NCI-H187 (cell line): ENCODE measurements around the gene ENTHD1.

Experiments used
- DNase-seq, 2 experiments: peaks; one replicate each; lab custom pipeline; 2025; lab: John Stamatoyannopoulos, UW

ENTHD1 gene

DNA sequence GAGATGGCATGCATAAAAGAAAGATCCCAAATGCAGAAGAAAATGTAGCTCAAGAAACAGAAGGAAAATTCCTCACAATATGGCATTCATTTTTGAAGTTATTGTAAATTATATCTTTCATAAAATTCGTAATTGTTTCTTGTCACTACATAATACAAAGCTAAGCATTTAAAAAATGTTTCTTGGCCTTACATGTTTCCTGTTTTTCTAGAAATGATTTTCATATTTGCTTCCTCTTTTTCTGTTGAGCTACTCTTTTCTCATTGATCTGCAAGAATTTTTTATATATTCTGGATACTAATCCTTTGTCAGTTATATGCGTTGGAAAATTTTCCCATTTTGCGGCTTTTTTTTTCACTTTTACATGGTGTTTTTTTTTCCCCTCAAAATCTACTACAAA is 48.0 kb downstream of the ENTHD1 start:
- no peak for DNase-seq

DNA sequence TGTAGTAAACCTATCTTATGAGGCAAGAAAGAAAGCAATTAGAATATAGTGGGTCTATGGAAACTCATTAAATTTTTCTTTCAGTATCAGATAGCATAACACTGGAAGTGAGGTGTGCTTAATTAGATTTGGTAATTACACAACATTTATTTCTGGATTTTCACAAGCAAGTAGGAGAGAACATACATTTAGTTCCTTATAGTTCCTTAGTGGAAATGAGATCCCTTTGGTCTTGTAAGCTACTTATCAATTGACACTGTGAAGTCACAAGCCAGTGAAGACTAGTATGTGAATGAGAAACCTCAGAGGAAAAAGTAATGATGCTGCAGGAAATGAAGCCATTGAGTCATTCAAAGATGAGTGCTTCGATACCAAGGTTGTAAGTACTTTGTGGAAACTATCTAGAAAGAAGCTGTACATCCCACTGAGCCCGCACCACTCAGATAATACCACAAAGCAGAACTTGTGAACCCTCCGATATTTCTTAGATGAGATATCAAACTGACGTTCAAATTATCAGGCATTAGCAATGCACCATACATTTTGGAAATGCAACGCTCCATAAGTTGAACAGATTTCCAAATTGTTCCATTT is 53.5 kb downstream of the ENTHD1 start:
- DNase-seq, result no peak

DNA sequence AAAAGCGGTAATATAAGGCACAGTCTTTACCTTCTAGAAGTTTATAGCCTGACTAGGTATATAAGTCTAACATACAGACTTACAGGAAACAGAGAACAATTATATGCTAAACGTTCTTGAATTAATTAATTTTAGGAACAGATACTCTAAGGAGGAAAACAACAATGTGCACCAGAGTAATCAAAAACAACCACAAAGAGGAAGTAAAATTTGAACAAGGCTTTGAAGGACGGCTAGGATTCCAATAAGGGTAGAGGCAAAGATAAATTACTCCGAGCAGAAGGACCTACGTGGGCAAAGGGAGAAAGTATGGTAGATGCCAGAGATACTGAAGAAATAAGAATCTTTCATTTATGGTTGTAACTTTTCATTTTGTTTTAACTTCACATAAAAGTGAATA is 54.4 kb downstream of the ENTHD1 start:
- no peak for DNase-seq

DNA sequence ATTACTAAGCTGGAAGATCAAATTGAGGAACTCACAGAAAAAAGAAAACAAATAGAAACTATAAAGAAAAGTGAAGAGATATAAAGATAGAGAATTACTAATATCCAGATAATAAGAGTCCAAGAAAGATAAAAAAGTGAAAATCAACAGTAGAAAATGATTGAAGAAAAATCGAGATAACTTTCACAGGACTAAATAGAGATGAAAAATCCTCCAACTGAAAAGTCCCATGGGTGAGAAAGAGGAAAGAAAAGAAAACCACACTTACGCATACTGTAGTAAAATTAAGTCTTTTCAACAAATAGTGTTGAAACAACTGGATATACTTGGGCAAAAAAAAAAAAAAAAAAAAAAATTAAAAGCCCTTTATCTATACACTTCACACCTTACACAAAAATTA is 60.0 kb downstream of the ENTHD1 start:
- no peak for DNase-seq

DNA sequence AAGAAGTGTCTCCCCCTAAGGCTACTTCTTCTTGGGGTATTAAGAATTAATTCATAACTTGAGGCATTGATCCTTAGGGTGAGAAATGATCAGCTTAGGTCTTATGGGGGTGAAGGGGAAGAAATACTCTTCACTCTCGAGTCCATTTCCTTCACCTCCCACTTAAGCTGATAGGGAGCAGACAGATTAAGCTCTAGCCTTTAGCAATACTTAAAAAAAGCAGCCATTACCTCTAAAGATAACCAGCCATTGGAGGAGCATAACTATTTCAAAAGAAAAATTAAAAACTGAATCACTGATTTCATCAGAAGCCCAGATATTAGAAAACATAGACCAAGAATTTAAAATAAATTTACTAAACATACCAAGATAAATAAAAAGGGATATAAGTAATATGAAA is 60.5 kb downstream of the ENTHD1 start:
- DNase-seq, result no peak

DNA sequence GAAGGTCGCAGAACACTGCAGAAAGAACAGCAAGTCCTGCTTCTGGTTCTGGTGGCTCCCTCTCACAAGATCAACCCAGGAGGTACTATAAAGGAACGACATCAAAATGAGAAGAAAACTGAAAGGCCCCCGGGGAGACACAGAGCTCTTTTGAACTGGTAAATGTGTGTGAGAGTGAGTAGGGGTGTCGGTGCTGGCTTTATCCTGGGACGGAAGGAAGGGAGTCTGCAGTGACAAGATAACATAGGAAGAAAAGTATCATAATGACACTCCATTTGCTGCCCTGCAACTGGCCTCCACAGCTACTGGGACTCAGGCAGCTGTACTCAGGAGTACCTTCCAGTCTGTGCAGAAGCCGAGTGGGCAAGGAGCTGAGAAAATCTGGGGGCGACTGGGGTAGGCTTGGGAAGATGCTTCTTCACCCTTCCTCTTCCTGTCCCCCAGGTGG is 60.9 kb downstream of the ENTHD1 start:
- DNase-seq, result no peak

DNA sequence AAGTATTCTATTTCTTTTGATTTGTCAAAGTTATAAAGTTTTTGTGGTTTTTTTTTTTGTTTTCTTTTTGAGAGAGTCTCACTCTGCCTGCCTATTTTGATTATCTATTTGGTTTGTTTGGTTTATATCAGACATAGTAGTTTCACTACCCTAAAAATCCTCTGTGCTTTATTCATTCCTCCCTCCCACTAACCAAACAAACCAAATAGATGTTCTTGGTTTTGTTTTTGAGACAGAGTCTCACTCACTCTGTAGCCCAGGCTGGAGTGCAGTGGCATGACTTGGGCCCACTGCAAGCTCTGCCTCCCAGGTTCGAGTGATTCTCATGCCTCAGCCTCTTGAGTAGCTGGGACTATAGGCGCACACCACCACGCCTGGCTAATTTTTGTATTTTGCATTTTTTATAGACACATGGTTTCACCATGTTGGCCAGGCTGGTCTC is 67.9 kb downstream of the ENTHD1 start:
- DNase-seq, result no peak

DNA sequence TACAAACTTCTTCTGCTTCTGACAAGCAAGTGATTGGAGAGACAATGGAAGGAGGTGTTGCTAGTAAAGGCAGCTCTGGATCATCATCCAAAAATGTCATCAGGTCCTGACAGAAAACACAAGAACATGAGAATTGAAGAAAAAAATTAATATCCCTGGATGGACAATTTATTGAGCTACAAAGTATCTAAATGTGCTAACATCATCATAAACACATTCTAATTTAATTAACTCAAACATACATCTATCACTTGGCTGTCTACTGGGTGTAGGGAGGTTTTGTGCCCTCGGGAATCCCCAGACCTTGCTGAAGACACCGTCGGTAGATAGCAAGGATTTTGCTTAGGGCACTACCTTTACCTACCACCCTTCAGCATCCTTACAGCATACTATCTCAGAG is 72.6 kb downstream of the ENTHD1 start:
- no peak for DNase-seq

DNA sequence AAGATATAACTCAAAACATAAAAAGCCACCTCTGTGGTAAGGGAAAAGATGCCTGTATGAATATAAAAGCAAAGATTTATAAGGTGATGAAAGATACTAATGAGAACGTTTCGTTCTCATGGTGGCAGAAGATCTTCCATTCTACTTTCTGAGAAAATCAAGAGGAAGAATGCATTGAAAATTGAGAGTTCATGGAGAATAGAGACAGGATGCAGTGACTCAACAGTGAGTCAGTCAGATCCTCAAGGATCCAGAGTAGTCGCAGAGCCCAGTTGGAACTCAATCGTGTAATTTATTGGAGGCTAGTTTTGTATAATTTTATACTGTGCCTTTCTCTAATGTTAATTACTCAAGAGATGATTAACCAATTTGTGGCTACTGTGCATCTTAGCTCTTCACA is 73.3 kb downstream of the ENTHD1 start:
- no peak for DNase-seq

DNA sequence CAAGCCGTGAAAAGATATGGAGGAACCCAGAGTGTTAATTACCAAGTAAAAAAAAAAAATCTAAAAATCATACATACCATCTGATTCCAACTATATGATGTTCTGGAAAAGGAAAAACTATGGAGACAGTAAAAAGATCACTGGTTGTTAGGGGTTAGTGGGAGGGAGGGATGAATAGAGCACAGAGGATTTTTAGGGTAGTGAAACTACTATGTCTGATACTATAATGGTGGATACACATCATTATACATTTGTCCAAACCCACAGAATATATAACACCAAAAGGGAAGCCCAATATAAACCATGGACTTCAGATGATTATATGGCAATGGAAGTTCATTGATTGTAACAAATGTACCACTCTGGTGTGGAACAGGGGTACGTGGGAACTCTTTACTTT is 74.1 kb downstream of the ENTHD1 start:
- no peak for DNase-seq

DNA sequence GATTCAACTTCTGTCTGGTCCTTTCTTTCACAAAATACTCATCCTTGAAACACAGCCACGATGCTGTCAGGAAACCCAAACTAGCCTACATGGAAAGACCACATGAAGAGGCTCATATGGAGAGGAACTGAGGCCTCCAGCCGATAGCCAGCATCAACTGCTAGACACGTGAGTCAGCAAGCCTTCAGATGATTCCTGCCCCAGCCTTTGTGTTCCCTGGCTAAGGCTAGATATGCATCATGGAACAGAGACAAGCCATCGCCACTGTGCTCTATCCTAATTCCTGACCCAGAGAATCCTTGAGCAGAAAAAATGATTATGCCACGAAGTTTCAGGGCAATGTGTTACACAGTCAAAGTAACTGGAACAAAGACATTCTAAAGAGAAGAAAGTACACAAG is 75.5 kb downstream of the ENTHD1 start:
- no peak for DNase-seq

DNA sequence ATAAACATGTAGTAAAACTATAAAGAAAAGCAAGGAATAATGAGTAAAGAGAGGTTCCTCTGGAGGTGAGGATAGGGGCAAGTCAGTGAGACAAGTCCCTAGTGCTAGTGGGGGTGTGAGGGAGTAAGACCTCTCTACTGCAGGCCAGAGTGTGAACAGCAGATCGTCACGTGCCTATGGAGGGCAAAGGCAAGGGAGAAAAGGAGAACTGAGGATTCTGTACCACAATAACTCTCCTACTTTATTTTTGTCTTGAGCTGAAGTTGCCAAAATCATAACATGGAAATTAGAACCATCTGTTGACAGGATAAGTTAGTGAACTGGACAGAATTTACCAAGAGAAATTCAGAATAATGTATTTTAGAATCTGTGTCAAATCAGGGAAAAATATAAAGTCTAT is 77.6 kb downstream of the ENTHD1 start:
- no peak for DNase-seq

DNA sequence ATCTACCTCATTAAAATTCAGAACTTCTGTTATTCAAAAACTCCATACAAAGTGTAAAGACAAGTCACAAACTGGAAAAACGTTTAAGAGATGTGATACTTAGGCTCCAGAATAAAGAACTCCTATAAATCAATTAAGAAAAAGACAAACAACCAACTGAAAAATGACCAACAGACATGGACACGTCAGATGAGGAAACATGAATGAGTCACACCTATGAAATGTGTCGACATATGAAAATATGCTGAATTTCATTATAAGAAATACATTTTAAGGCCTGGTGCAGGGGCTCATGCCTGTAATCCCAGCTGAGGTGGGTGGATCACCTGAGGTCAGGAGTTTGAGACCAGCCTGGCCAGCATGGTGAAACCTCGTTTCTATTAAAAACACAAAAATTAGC is 78.7 kb downstream of the ENTHD1 start:
- no peak for DNase-seq

DNA sequence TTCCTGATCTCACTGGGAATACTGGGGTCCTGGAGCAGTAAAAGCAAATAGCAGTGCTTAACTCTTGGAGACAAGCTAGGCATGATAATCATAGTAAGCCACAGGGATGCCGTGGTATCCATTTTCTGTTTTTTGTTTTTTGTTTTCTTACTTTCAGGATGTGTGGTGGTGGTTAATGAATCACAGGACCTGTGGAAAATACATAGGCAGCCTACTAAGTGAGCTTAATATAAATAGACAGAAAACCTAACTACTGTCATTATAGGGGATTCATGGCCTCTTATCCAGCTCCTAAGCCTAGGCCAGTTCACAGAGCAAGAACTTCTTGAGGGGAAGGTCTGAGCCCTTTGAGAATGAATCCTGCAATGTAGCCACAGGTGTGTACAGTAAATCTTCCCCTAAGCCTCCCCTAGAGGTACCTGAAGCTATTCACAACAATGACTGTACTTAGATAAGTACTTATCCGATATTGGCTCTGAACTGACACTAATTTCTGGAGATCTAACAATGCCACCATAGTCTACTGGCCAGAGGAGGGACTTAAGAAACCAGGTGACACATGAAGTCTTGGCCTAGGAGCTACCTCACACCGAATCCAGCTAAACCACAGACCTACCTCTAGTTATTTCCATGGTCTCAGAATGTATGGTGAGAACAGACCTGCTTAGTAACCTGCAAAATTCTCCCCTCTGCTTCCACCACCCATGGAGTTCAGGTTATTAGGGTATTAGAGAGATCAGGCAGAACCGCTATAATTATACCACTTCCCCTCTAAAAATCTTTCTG is 83.6 kb downstream of the ENTHD1 start:
- DNase-seq, result no peak

DNA sequence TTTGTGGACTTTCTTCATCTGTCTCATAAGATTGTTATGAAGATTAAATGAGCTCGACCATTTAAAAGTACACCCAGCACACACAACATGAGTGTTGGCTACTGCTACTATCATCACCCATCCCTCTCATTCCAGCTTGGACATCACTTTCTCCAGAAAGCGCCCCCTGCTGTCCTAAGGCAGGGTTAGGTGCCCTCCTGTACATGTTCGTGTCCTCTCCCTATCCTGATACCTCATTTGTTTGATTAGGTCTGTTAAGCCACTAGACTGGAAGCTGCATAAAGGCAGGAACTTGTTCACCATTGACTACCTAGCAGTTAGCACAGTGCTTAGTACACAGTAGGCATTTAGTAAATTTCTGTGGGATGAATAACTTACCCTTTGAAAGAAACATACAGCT is 85.5 kb downstream of the ENTHD1 start:
- DNase-seq, result no peak

DNA sequence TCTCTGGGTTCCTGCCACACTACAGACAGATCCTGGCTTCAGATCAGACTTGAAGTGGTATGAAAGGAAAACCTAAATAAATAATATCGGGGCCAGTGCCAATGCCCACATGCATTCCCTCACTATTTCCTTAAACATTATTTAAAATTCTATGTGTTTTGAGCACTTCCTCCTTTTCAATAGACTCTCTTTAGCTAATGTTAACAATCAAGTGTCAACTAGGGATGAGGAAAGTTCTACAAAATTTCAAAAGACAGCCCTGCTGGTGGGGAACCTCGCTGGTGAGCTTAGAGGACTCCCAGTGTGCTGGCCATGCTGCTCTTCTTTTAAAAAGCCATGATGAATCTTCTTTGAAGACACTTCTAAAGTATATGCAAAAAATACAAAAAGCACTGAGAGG is 87.5 kb downstream of the ENTHD1 start:
- DNase-seq, result no peak

DNA sequence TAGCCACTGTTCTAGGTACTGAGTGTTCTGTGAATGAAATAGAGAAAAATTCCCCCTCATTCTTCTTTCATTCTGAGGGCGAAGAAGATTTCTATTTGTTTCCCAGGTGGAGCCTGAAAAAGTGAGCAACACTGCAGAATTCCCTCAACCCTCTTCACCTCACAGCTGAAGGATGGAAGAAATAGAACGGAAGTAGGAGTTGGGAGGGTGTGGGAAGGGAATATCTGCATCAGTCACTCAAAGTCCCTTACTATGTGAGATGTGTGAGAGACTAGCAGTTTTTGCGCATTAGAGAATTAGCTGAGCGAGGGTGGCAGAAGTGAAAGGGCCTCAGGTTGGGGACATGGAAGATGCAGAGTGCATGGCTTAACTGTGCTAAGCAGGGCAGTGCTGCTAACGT is 88.4 kb downstream of the ENTHD1 start:
- DNase-seq, result no peak

DNA sequence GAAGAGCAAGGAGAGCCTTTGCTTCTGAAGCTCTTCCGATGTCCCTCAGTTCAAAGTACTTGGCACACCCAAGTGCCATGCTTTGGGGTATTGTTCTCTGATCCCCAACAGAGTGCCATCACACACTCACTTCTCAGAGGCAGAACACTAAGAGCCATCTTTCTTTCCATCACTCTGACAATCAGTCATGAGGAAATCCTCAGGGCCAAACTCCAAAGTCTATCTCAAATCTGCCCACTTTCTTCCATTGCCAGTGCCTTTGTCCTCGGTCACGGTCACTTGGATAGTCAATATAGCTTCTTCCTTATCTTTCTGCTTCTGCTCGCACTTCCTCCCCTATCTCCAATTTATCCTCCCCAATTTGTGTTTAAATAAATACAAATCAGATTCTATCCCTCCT is 90.9 kb downstream of the ENTHD1 start:
- no peak for DNase-seq

DNA sequence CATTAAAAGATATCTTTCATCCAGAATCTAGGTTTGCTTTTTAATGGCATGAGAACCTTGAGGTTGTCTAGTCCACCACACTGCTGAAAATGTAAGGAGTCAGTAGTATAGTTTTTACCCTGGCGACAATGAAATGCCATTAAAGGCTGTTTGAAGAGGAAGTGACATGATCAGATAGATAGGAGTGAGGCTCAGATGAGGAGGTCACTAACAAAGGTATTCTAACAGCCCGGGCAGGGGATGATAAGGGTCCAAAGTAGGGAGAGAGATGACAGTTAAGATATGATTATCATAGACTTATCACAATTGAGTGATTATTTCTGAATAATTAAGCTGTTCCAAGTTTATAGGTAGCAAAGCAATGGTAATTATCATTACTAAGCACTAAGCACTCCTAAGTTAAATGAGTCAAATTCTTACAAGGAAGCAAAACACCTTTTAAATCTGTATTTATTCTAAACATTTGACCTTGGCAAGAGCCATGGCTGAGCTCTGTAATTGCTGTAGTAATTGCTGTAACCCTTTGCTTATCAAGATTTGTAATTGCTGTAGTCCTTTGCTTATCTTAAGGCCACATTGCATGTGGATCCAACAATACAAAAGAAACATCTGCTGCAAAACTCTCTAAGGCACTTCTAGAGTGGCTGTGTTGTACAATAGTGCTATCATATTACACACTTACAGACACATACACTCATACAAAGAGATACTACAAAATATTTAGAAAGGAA is 92.6 kb downstream of the ENTHD1 start:
- DNase-seq, result peak; percentile 10 to 26

DNA sequence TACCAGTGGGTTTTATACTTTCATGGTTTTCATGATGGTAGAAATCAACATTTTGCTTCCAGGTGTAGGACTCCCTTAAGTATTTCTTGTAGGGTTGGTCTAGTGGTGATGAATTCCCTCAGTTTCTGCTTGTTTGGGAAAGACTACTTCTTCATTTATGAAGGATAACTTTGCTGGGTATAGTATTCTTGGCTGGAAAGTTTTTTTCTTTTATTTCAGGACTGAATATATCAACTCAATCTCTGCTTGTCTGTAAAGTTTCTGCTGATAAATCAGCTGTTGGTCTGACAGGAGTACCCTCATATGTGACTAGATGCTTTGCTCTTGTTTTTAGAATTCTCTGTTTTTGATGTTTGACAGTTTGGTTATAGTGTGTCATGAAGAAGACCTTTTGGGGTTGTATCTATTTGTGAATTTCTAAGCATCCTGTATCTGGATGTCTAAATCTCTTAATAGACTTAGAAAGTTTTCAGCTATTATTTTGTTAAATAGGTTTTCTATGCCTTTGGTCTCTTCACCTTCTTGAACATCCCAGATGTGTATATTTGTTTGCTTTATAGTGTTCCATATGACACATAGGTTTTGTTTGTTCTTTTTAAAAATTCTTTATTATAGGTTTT is 95.9 kb downstream of the ENTHD1 start:
- no peak for DNase-seq

DNA sequence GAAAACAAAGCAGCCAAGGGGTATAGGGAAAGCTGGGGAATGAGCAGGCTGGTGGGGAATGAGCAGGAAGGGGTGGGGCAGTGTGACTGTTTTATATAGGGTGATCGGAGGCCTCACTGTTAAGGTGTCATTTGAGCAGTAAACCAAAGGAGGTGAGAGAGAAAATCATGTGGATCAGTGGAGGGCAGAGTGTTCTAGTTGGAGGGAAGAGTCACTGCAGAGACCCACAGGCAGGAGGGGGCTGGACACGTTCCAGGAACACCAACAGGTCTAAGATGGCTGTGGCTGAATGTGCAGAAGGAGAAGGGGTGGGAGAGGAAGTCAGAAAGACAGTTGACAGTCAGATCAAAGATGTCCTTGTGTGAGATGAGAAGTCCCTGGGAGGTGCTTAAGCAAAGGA is 103.8 kb downstream of the ENTHD1 start:
- no peak for DNase-seq

DNA sequence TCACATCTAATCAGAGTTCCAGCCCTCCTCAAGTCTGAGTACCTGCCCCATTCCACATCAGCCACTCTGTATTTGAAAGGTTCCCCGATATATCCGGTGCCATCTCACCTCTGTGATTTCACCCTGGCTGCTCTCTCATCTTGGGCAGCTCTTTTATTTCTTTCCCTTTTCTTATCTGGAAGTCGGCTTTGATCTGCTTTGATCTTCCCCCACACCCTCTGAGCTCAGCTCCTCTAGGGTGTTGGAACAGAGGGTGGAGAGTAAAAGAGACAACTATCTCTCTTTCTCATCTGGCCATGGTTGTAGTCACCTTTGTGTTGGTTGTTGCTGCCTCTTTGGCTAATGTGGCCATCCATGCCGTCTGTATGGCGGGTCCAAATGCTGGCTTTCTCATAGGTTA is 108.3 kb downstream of the ENTHD1 start:
- DNase-seq, result no peak
